GM10847 (cell line): Measurements from ENCODE around the gene COX7A1.

Experiments used
- POLR2A ChIP-seq: IDR thresholded peaks from 2 replicates; pipeline ENCODE4 v1.6.1; 2011; ENCODE audit not compliant: insufficient read length; ENCODE audit errors: extremely low read depth

COX7A1 gene

GRCh38 chr19:36152352-36153091 is at the start of gene COX7A1:
COX7A1 (minus strand) TSS chr19:36152447; CDS start chr19:36152407, 40 bp downstream.
- no peak for TF ChIP-seq POLR2A

GRCh38 chr19:36201684-36202083 is 49.4 kb upstream of the COX7A1 start:
- TF ChIP-seq POLR2A: no peak

GRCh38 chr19:36198119-36198518 is 45.9 kb upstream of the COX7A1 start:
- TF ChIP-seq POLR2A: no peak

- no peak for TF ChIP-seq POLR2A
These were observed 44.0 kb upstream of the COX7A1 start for GRCh38 chr19:36196249-36196648.

GRCh38 chr19:36183245-36183628 is 31.0 kb upstream of the COX7A1 start:
- no peak for TF ChIP-seq POLR2A

GRCh38 chr19:36182612-36183244 is 30.5 kb upstream of the COX7A1 start:
- no peak for TF ChIP-seq POLR2A

GRCh38 chr19:36172852-36173251 is 20.6 kb upstream of the COX7A1 start:
- TF ChIP-seq POLR2A: no peak

- no peak for TF ChIP-seq POLR2A
These were observed 17.0 kb upstream of the COX7A1 start for GRCh38 chr19:36169084-36169760.

GRCh38 chr19:36163813-36164212 is 11.6 kb upstream of the COX7A1 start:
- no peak for TF ChIP-seq POLR2A

GRCh38 chr19:36160821-36161596 is 8.8 kb upstream of the COX7A1 start:
- no peak for TF ChIP-seq POLR2A

GRCh38 chr19:36153126-36153525 is 879 bp upstream of the COX7A1 start:
- TF ChIP-seq POLR2A: no peak

- no peak for TF ChIP-seq POLR2A
These were observed 262 bp downstream of the COX7A1 start for GRCh38 chr19:36152019-36152351.

- no peak for TF ChIP-seq POLR2A
These were observed 866 bp downstream of the COX7A1 start for GRCh38 chr19:36151144-36152018.

GRCh38 chr19:36150586-36150985 is 1.7 kb downstream of the COX7A1 start:
- no peak for TF ChIP-seq POLR2A
